ENCODE data around the gene RPS15.
"Not testable (repeated sequence)": the region's sequence is repeated elsewhere in the genome, so short reads cannot be mapped to it uniquely, and the experiment has no call there.

RPS15 gene

GRCh38 chr19:1434577-1435060 lies 3.6 kb upstream of the RPS15 start:
- H3K9ac ChIP-seq (ENCODE audit: low read depth, low read length): no peak overlapping the region
- peaks cover 50% of the 10 kb centered on the region for H3K36me3 ChIP-seq (ENCODE audit: control insufficient read depth, insufficient read depth, low read length)
- no peaks in the 10 kb centered on the region for H3K27me3 ChIP-seq (ENCODE audit: control insufficient read depth, insufficient read depth, low read length)
- H3K9me3 ChIP-seq (ENCODE audit: control insufficient read depth, insufficient read depth, low read length): no peaks in the 10 kb centered on the region
- H3K4me1 ChIP-seq (ENCODE audit: control insufficient read depth, insufficient read depth, low read length): no peaks in the 10 kb centered on the region
- no peak overlapping the region for H3K4me3 ChIP-seq (ENCODE audit: low read depth, low read length)

- no peak overlapping the region for H3K4me3 ChIP-seq (ENCODE audit: low read depth, low read length)
- no peaks in the 10 kb centered on the region for H3K9me3 ChIP-seq (ENCODE audit: control insufficient read depth, insufficient read depth, low read length)
- peaks cover 53% of the 10 kb centered on the region for H3K36me3 ChIP-seq (ENCODE audit: control insufficient read depth, insufficient read depth, low read length)
- no peak overlapping the region for H3K9ac ChIP-seq (ENCODE audit: low read depth, low read length)
- no peaks in the 10 kb centered on the region for H3K4me1 ChIP-seq (ENCODE audit: control insufficient read depth, insufficient read depth, low read length)
- no peaks in the 10 kb centered on the region for H3K27me3 ChIP-seq (ENCODE audit: control insufficient read depth, insufficient read depth, low read length)
These were observed 2.7 kb upstream of the RPS15 start for GRCh38 chr19:1435378-1435989.

- Histone ChIP-seq H3K36me3 (ENCODE audit: control insufficient read depth, insufficient read depth, low read length) (peaks cover 57% of the 10 kb centered on the region), H3K4me3 (ENCODE audit: low read depth, low read length) (peak overlapping the region; percentile 26), H3K9ac (ENCODE audit: low read depth, low read length) (no peak overlapping the region)
These were observed 587 bp upstream of the RPS15 start for GRCh38 chr19:1437609-1438008.

GRCh38 chr19:1438933-1439354 lies 748 bp downstream of the RPS15 start:
- H3K9me3 ChIP-seq (ENCODE audit: control insufficient read depth, insufficient read depth, low read length): no peaks in the 10 kb centered on the region
- H3K4me1 ChIP-seq (ENCODE audit: control insufficient read depth, insufficient read depth, low read length): peaks cover 1% of the 10 kb centered on the region
- peak overlapping the region; percentile 98 for H3K9ac ChIP-seq (ENCODE audit: low read depth, low read length)
- H3K36me3 ChIP-seq (ENCODE audit: control insufficient read depth, insufficient read depth, low read length): peaks cover 44% of the 10 kb centered on the region
- no peaks in the 10 kb centered on the region for H3K27me3 ChIP-seq (ENCODE audit: control insufficient read depth, insufficient read depth, low read length)
- H3K4me3 ChIP-seq (ENCODE audit: low read depth, low read length): peak overlapping the region; percentile 89

More at GRCh38 chr19:1437609-1438008, 587 bp upstream of the RPS15 start:
- Histone ChIP-seq H3K9me3 (ENCODE audit: control insufficient read depth, insufficient read depth, low read length) (no peaks in the 10 kb centered on the region), H3K27me3 (ENCODE audit: control insufficient read depth, insufficient read depth, low read length) (no peaks in the 10 kb centered on the region), H3K4me1 (ENCODE audit: control insufficient read depth, insufficient read depth, low read length) (no peaks in the 10 kb centered on the region)

- not testable (repeated sequence) for H3K9me3 ChIP-seq (ENCODE audit: control insufficient read depth, insufficient read depth, low read length); H3K4me1 ChIP-seq (ENCODE audit: control insufficient read depth, insufficient read depth, low read length); H3K27me3 ChIP-seq (ENCODE audit: control insufficient read depth, insufficient read depth, low read length)
- Histone ChIP-seq H3K4me3 (ENCODE audit: low read depth, low read length) (peak overlapping the region; percentile 89), H3K36me3 (ENCODE audit: control insufficient read depth, insufficient read depth, low read length) (peaks cover 36% of the 10 kb centered on the region), H3K9ac (ENCODE audit: low read depth, low read length) (peak overlapping the region; percentile 98)
These were observed 1.6 kb downstream of the RPS15 start for GRCh38 chr19:1439525-1440417.

- H3K36me3 ChIP-seq (ENCODE audit: control insufficient read depth, insufficient read depth, low read length): peaks cover 34% of the 10 kb centered on the region
- no peak overlapping the region for H3K9ac ChIP-seq (ENCODE audit: low read depth, low read length)
- no peaks in the 10 kb centered on the region for H3K9me3 ChIP-seq (ENCODE audit: control insufficient read depth, insufficient read depth, low read length)
- no peak overlapping the region for H3K4me3 ChIP-seq (ENCODE audit: low read depth, low read length)
- H3K27me3 ChIP-seq (ENCODE audit: control insufficient read depth, insufficient read depth, low read length): no peaks in the 10 kb centered on the region
- peaks cover 3% of the 10 kb centered on the region for H3K4me1 ChIP-seq (ENCODE audit: control insufficient read depth, insufficient read depth, low read length)
These were observed 2.2 kb downstream of the RPS15 start for GRCh38 chr19:1440418-1440801.

- Histone ChIP-seq H3K27me3 (ENCODE audit: control insufficient read depth, insufficient read depth, low read length) (no peaks in the 10 kb centered on the region), H3K4me3 (ENCODE audit: low read depth, low read length) (no peak overlapping the region), H3K9me3 (ENCODE audit: control insufficient read depth, insufficient read depth, low read length) (no peaks in the 10 kb centered on the region), H3K9ac (ENCODE audit: low read depth, low read length) (no peak overlapping the region), H3K36me3 (ENCODE audit: control insufficient read depth, insufficient read depth, low read length) (peaks cover 30% of the 10 kb centered on the region), H3K4me1 (ENCODE audit: control insufficient read depth, insufficient read depth, low read length) (peaks cover 3% of the 10 kb centered on the region)
These were observed 2.8 kb downstream of the RPS15 start for GRCh38 chr19:1441022-1441426.

- Histone ChIP-seq H3K4me1 (ENCODE audit: control insufficient read depth, insufficient read depth, low read length) (peaks cover 3% of the 10 kb centered on the region), H3K27me3 (ENCODE audit: control insufficient read depth, insufficient read depth, low read length) (peaks cover 3% of the 10 kb centered on the region), H3K9ac (ENCODE audit: low read depth, low read length) (no peak overlapping the region), H3K36me3 (ENCODE audit: control insufficient read depth, insufficient read depth, low read length) (peaks cover 30% of the 10 kb centered on the region), H3K9me3 (ENCODE audit: control insufficient read depth, insufficient read depth, low read length) (no peaks in the 10 kb centered on the region), H3K4me3 (ENCODE audit: low read depth, low read length) (no peak overlapping the region)
These were observed 3.7 kb downstream of the RPS15 start for GRCh38 chr19:1441677-1442438.

GRCh38 chr19:1445185-1445931 lies 7.2 kb downstream of the RPS15 start:
- Histone ChIP-seq H3K9me3 (ENCODE audit: control insufficient read depth, insufficient read depth, low read length) (no peaks in the 10 kb centered on the region), H3K4me3 (ENCODE audit: low read depth, low read length) (peak overlapping the region; percentile 58), H3K4me1 (ENCODE audit: control insufficient read depth, insufficient read depth, low read length) (peaks cover 3% of the 10 kb centered on the region), H3K27me3 (ENCODE audit: control insufficient read depth, insufficient read depth, low read length) (peaks cover 33% of the 10 kb centered on the region), H3K9ac (ENCODE audit: low read depth, low read length) (no peak overlapping the region), H3K36me3 (ENCODE audit: control insufficient read depth, insufficient read depth, low read length) (peaks cover 20% of the 10 kb centered on the region)

- Histone ChIP-seq H3K9ac (ENCODE audit: low read depth, low read length) (no peak overlapping the region), H3K36me3 (ENCODE audit: control insufficient read depth, insufficient read depth, low read length) (peaks cover 12% of the 10 kb centered on the region), H3K9me3 (ENCODE audit: control insufficient read depth, insufficient read depth, low read length) (no peaks in the 10 kb centered on the region), H3K4me3 (ENCODE audit: low read depth, low read length) (peak overlapping the region; percentile 58), H3K27me3 (ENCODE audit: control insufficient read depth, insufficient read depth, low read length) (peaks cover 41% of the 10 kb centered on the region), H3K4me1 (ENCODE audit: control insufficient read depth, insufficient read depth, low read length) (peaks cover 3% of the 10 kb centered on the region)
These were observed 7.9 kb downstream of the RPS15 start for GRCh38 chr19:1445932-1446712.
